ENCODE results near the gene NDE1.
A peak's percentile ranks its signal among the peaks of the same experiment; 100 is the strongest.

Gene NDE1

GRCh38 chr16:15636392-15636873 is 13.6 kb upstream of the NDE1 start:
- H3K4me2 ChIP-seq (ENCODE audit: low read depth, low read length, poor library complexity, severe bottlenecking), result peak overlapping the region; percentile 47
- H3K9me3 ChIP-seq (ENCODE audit: insufficient read depth, low read length), result no peaks in the 10 kb centered on the region
- TF ChIP-seq, protein P1, sequence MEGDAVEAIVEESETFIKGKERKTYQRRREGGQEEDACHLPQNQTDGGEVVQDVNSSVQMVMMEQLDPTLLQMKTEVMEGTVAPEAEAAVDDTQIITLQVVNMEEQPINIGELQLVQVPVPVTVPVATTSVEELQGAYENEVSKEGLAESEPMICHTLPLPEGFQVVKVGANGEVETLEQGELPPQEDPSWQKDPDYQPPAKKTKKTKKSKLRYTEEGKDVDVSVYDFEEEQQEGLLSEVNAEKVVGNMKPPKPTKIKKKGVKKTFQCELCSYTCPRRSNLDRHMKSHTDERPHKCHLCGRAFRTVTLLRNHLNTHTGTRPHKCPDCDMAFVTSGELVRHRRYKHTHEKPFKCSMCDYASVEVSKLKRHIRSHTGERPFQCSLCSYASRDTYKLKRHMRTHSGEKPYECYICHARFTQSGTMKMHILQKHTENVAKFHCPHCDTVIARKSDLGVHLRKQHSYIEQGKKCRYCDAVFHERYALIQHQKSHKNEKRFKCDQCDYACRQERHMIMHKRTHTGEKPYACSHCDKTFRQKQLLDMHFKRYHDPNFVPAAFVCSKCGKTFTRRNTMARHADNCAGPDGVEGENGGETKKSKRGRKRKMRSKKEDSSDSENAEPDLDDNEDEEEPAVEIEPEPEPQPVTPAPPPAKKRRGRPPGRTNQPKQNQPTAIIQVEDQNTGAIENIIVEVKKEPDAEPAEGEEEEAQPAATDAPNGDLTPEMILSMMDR (IDR thresholded peaks at IDR 0.05; ENCODE audit: insufficient read depth, low read length, poor library complexity, severe bottlenecking), result no peak
- TF ChIP-seq EZH2phosphoT487 (conservative IDR thresholded peaks at IDR 0.05; ENCODE audit: low read length), result no peak
- peaks cover 40% of the 10 kb centered on the region for H3K36me3 ChIP-seq (ENCODE audit: low read length)
- H3F3A ChIP-seq (ENCODE audit: insufficient read depth), result peaks cover 33% of the 10 kb centered on the region
- peak overlapping the region; percentile 95 for H3K27ac ChIP-seq (ENCODE audit: low read depth, low read length)
- peaks cover 29% of the 10 kb centered on the region for H3K79me2 ChIP-seq (ENCODE audit: insufficient read depth, low read length)
- no peaks in the 10 kb centered on the region for H3K27me3 ChIP-seq (ENCODE audit: low read length)
- no peaks in the 10 kb centered on the region for H4K20me1 ChIP-seq (ENCODE audit: low read depth, low read length)
- H3K4me3 ChIP-seq (ENCODE audit: insufficient read depth, low read length, poor library complexity, severe bottlenecking), result no peak overlapping the region
- no peak overlapping the region for H2AFZ ChIP-seq (ENCODE audit: low read depth, low read length, severe bottlenecking)
- H3K9ac ChIP-seq (ENCODE audit: low read length), result peak overlapping the region; percentile 14
- H3K9me2 ChIP-seq (replicated peaks; ENCODE audit: insufficient read depth, low read length), result no peaks in the 10 kb centered on the region

DNA sequence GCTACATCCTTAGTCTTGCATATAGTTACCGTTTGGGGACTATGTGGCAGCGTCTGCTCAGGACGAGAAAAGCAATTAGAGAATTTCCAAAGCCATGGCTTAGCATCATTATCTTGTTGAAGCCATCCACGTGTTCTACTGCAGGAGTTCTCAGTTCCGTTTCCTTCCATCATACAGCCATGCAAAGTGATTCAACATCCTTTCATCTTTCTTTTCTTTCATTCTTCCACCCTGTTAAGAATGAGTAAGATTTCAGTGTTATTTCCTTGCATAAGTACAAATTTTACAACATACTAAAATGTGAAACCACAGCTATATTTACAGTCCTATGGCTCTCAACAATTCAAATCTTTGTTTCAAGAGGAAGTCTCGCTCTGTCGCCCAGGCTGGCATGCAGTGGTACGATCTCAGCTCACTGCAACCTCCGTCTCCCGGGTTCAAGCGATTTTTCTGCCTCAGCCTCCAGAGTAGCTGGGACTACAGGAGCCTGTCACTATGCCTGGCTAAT is 10.9 kb upstream of the NDE1 start:
- H3K27ac ChIP-seq (ENCODE audit: low read depth, low read length), result peak overlapping the region; percentile 95
- peaks cover 20% of the 10 kb centered on the region for H3K36me3 ChIP-seq (ENCODE audit: low read length)
- peaks cover 33% of the 10 kb centered on the region for H3K79me2 ChIP-seq (ENCODE audit: insufficient read depth, low read length)
- no peaks in the 10 kb centered on the region for H4K20me1 ChIP-seq (ENCODE audit: low read depth, low read length)
- TF ChIP-seq, protein P1 (IDR thresholded peaks at IDR 0.05; ENCODE audit: insufficient read depth, low read length, poor library complexity, severe bottlenecking), result no peak
- no peak for TF ChIP-seq EZH2phosphoT487 (conservative IDR thresholded peaks at IDR 0.05; ENCODE audit: low read length)
- H3K4me3 ChIP-seq (ENCODE audit: insufficient read depth, low read length, poor library complexity, severe bottlenecking), result peak overlapping the region; percentile 64
- H3K9me2 ChIP-seq (replicated peaks; ENCODE audit: insufficient read depth, low read length), result no peaks in the 10 kb centered on the region
- H3K27me3 ChIP-seq (ENCODE audit: low read length), result no peaks in the 10 kb centered on the region
- H3K4me2 ChIP-seq (ENCODE audit: low read depth, low read length, poor library complexity, severe bottlenecking), result peak overlapping the region; percentile 87
- peak overlapping the region; percentile 77 for H3K9ac ChIP-seq (ENCODE audit: low read length)
- peaks cover 50% of the 10 kb centered on the region for H3F3A ChIP-seq (ENCODE audit: insufficient read depth)
- no peaks in the 10 kb centered on the region for H3K9me3 ChIP-seq (ENCODE audit: insufficient read depth, low read length)
- peak overlapping the region; percentile 52 for H2AFZ ChIP-seq (ENCODE audit: low read depth, low read length, severe bottlenecking)

DNA sequence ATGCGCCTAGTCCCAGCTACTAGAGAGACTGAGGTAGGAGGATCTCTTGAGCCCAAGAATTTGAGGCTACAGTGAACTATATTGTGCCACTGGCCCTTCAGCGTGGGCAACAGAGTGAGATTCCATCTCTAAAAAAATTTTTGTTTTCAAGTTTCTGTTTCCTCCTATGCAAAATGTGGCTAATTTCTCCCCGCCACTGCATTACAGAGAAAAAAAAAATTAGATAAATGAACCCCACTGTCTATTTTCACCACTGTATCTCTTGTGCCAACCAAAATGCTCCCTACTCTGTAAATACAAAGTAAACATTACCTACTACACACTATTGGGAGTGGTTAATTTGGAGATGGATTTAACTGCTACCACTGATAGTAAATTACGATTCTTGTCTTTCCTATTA is 9.1 kb upstream of the NDE1 start:
- H3K79me2 ChIP-seq (ENCODE audit: insufficient read depth, low read length), result peaks cover 32% of the 10 kb centered on the region
- peak overlapping the region; percentile 95 for H3K27ac ChIP-seq (ENCODE audit: low read depth, low read length)
- no peaks in the 10 kb centered on the region for H3K9me3 ChIP-seq (ENCODE audit: insufficient read depth, low read length)
- TF ChIP-seq, protein P1 (IDR thresholded peaks at IDR 0.05; ENCODE audit: insufficient read depth, low read length, poor library complexity, severe bottlenecking), result no peak
- TF ChIP-seq EZH2phosphoT487 (conservative IDR thresholded peaks at IDR 0.05; ENCODE audit: low read length), result no peak
- peak overlapping the region; percentile 64 for H3K4me3 ChIP-seq (ENCODE audit: insufficient read depth, low read length, poor library complexity, severe bottlenecking)
- no peaks in the 10 kb centered on the region for H3K9me2 ChIP-seq (replicated peaks; ENCODE audit: insufficient read depth, low read length)
- no peak overlapping the region for H2AFZ ChIP-seq (ENCODE audit: low read depth, low read length, severe bottlenecking)
- peak overlapping the region; percentile 77 for H3K9ac ChIP-seq (ENCODE audit: low read length)
- peak overlapping the region; percentile 87 for H3K4me2 ChIP-seq (ENCODE audit: low read depth, low read length, poor library complexity, severe bottlenecking)
- H3F3A ChIP-seq (ENCODE audit: insufficient read depth), result peaks cover 53% of the 10 kb centered on the region
- H3K27me3 ChIP-seq (ENCODE audit: low read length), result no peaks in the 10 kb centered on the region
- no peaks in the 10 kb centered on the region for H4K20me1 ChIP-seq (ENCODE audit: low read depth, low read length)
- H3K36me3 ChIP-seq (ENCODE audit: low read length), result peaks cover 3% of the 10 kb centered on the region; the same call in 1 of the 2 replicates
